Keratinocyte (primary cell): ENCODE measurements around the gene KRTAP5-4.

Experiments
- CTCF ChIP-seq, 3 experiments: IDR thresholded peaks in 1 of 3; conservative IDR thresholded peaks in 1 of 3; optimal IDR thresholded peaks in 1 of 3; 2 replicates in 2 of 3; 3 replicates in 1 of 3; pipeline versions ENCODE3 to v1.5.1; 2011; ENCODE audit warnings: low read length in 3 of 3, mild to moderate bottlenecking in 3 of 3, moderate library complexity in 2 of 3, control low read depth in 1 of 3, inconsistent platforms in 1 of 3; ENCODE audit not compliant: insufficient read depth in 2 of 3; ENCODE audit errors: extremely low read depth in 1 of 3
- EZH2 ChIP-seq: IDR thresholded peaks from one replicate; pipeline ENCODE4 v1.6.1; 2012; ENCODE audit warnings: inconsistent platforms, mild to moderate bottlenecking, low read length, moderate library complexity

GRCh38 chr11:1600626-1601025 lies 21.3 kb downstream of the KRTAP5-4 start:
- TF ChIP-seq CTCF (optimal IDR thresholded peaks at IDR 0.05 in 1 of 3, IDR thresholded peaks at IDR 0.05 in 1 of 3, conservative IDR thresholded peaks at IDR 0.05 in 1 of 3; ENCODE audit: extremely low read depth in 1 of 3, insufficient read depth in 2 of 3, low read length in 3 of 3) (no peak), EZH2 (no peak)
